T-helper 2 cell (primary cell): ENCODE measurements around the gene LDLRAD4.

ENCODE experiments used
- DNase-seq, 5 experiments: peaks; one replicate each; pipeline versions ENCODE4 v3.0.0 to v3.0.0-alpha.2; 2012 to 2022

LDLRAD4 gene

GRCh38 chr18:13545514-13545913 lies 327.0 kb downstream of the LDLRAD4 start:
- no peak for DNase-seq

GRCh38 chr18:13545955-13546354 lies 327.4 kb downstream of the LDLRAD4 start:
- DNase-seq: no peak

- DNase-seq: no peak
Observed at GRCh38 chr18:13546638-13547037, 328.1 kb downstream of the LDLRAD4 start.

GRCh38 chr18:13547347-13547746 lies 328.8 kb downstream of the LDLRAD4 start:
- DNase-seq: no peak

GRCh38 chr18:13548106-13548819 lies 329.7 kb downstream of the LDLRAD4 start:
- no peak for DNase-seq

- DNase-seq: no peak
Observed at GRCh38 chr18:13548966-13549879, 330.7 kb downstream of the LDLRAD4 start.

GRCh38 chr18:13549880-13550232 lies 331.3 kb downstream of the LDLRAD4 start:
- DNase-seq: no peak

GRCh38 chr18:13550418-13551304 lies 332.1 kb downstream of the LDLRAD4 start:
- no peak for DNase-seq

GRCh38 chr18:13551305-13551603 lies 332.7 kb downstream of the LDLRAD4 start:
- DNase-seq: no peak

GRCh38 chr18:13551841-13552733 lies 333.5 kb downstream of the LDLRAD4 start:
- no peak for DNase-seq

GRCh38 chr18:13553449-13553848 lies 334.9 kb downstream of the LDLRAD4 start:
- DNase-seq: no peak

- DNase-seq: no peak
Observed at GRCh38 chr18:13555192-13555591, 336.6 kb downstream of the LDLRAD4 start.

- DNase-seq: no peak
Observed at GRCh38 chr18:13555865-13556264, 337.3 kb downstream of the LDLRAD4 start.

GRCh38 chr18:13556502-13556901 lies 337.9 kb downstream of the LDLRAD4 start:
- DNase-seq: no peak

- peak in 1 of 5 experiments; percentile 47 for DNase-seq
Observed at GRCh38 chr18:13558124-13558523, 339.6 kb downstream of the LDLRAD4 start.

- DNase-seq: no peak
Observed at GRCh38 chr18:13558790-13559189, 340.2 kb downstream of the LDLRAD4 start.

GRCh38 chr18:13559754-13560153 lies 341.2 kb downstream of the LDLRAD4 start:
- no peak for DNase-seq

GRCh38 chr18:13560306-13560705 lies 341.7 kb downstream of the LDLRAD4 start:
- DNase-seq: no peak

GRCh38 chr18:13562494-13563029 lies 344.0 kb downstream of the LDLRAD4 start:
- DNase-seq: peak in 2 of 5 experiments; percentile 68 to 83

GRCh38 chr18:13563390-13563805 lies 344.8 kb downstream of the LDLRAD4 start:
- no peak for DNase-seq

GRCh38 chr18:13564579-13564978 lies 346.0 kb downstream of the LDLRAD4 start:
- no peak for DNase-seq

GRCh38 chr18:13565228-13565627 lies 346.7 kb downstream of the LDLRAD4 start:
- DNase-seq: no peak
